Body of pancreas (tissue), 4 donors: Measurements from ENCODE around the gene C2. TPM values are rescaled to one million over a fixed set of nuclear protein-coding genes. Genes with fewer than 3 reads are reported as not detected.

Experiments
- microRNA counts, 2 donors: library from miRNA; unstranded; fragments of <30 nt; microRNA quantifications; one replicate each; lab custom pipeline; 2017
- microRNA-seq, 2 donors: library from miRNA; unstranded; fragments of <30 nt; microRNA quantifications; one replicate each; pipeline ENCODE4, GENCODE V29; 2016; ENCODE audit warnings: borderline number of aligned reads in 2 of 2, borderline replicate concordance in 2 of 2
- small RNA-seq: library from RNA; depleted of rRNA; stranded (forward); fragments of <200 nt; gene quantifications from one replicate; pipeline ENCODE3, GENCODE V24; 2016
- total RNA-seq, 2 donors: library from RNA; depleted of rRNA; stranded (reverse); fragments of >200 nt; gene quantifications; one replicate each; pipeline ENCODE4 v1.1.0, GENCODE V29; 2016

C2 gene
- total RNA-seq, 2 donors from 2014 or later: 1.3 TPM

MicroRNA genes within 50 kb of the gene (microRNA counts, 767-probe panel; counts per million panel counts)
- 0 to 736 counts per million in 2 donors for microRNA hsa-miR-1236 (lab: Ali Mortazavi, UCI)

Small RNAs within 50 kb of the gene (microRNA-seq; reads per million reads assigned to microRNA genes)
- gene MIR1236: 0 reads per million in 2 donors

Small RNAs within 50 kb of the gene (small RNA-seq; reads per million reads assigned to genes)
- gene AL645922.1: not detected

Other genes starting within 250 kb of the C2 start
- 1 to 10 TPM in 1 of 2 donors, not detected in 1; 4.4 TPM for gene LY6G5C, start 246.7 kb upstream of the C2 start, total RNA-seq
- gene ABHD16A, start 224.4 kb upstream of the C2 start, total RNA-seq: 10 to 100 TPM; 24.7 to 38.1 TPM
- gene LY6G6F, start 220.9 kb upstream of the C2 start, total RNA-seq: not detected
- not detected for gene LY6G6D, start 212.4 kb upstream of the C2 start, total RNA-seq
- not detected for gene LY6G6C, start 206.0 kb upstream of the C2 start, total RNA-seq
- not detected for gene MPIG6B, start 204.3 kb upstream of the C2 start, total RNA-seq
- gene DDAH2, start 198.4 kb upstream of the C2 start, total RNA-seq: 10 to 100 TPM; 23.6 to 40.5 TPM
- gene CLIC1, start 191.2 kb upstream of the C2 start, total RNA-seq: 10 to 100 TPM; 68.9 to 92.9 TPM
- gene MSH5, start 187.7 kb upstream of the C2 start, total RNA-seq: 10 to 100 TPM in 1 of 2 donors, 1 to 10 TPM in 1; 6.7 to 12.9 TPM
- gene SAPCD1, start 165.1 kb upstream of the C2 start, total RNA-seq: 1 to 10 TPM; 2.0 to 2.6 TPM
- 1 to 10 TPM; 4.2 to 6.3 TPM for gene VWA7, start 150.4 kb upstream of the C2 start, total RNA-seq
- 10 to 100 TPM; 39.2 to 67.6 TPM for gene VARS1, start 132.0 kb upstream of the C2 start, total RNA-seq
- 10 to 100 TPM; 21.0 to 22.4 TPM for gene LSM2, start 120.8 kb upstream of the C2 start, total RNA-seq
- 1 to 10 TPM in 1 of 2 donors, under 1 TPM in 1; 0.33 to 1.0 TPM for gene HSPA1L, start 112.4 kb upstream of the C2 start, total RNA-seq
- gene HSPA1A, start 112.2 kb upstream of the C2 start, total RNA-seq: 10 to 100 TPM; 70.9 to 92.1 TPM
- gene HSPA1B, start 100.0 kb upstream of the C2 start, total RNA-seq: 100 to 1,000 TPM in 1 of 2 donors, 10 to 100 TPM in 1; 87.0 to 131 TPM
- 10 to 100 TPM; 29.3 to 30.6 TPM for gene NEU1, start 64.9 kb upstream of the C2 start, total RNA-seq
- 10 to 100 TPM in 1 of 2 donors, 1 to 10 TPM in 1; 7.3 to 19.2 TPM for gene SLC44A4, start 48.7 kb upstream of the C2 start, total RNA-seq
- gene EHMT2, start 30.0 kb upstream of the C2 start, total RNA-seq: 10 to 100 TPM; 35.8 to 87.7 TPM
- gene ZBTB12, start 25.6 kb upstream of the C2 start, total RNA-seq: 1 to 10 TPM in 1 of 2 donors, not detected in 1; 2.1 TPM
- gene CFB, start 18.4 kb downstream of the C2 start, total RNA-seq: 10 to 100 TPM; 21.0 to 33.9 TPM
- 10 to 100 TPM; 38.9 to 39.9 TPM for gene NELFE, start 31.3 kb downstream of the C2 start, total RNA-seq
- 10 to 100 TPM; 30.9 to 52.1 TPM for gene SKIC2, start 31.5 kb downstream of the C2 start, total RNA-seq
- gene DXO, start 44.4 kb downstream of the C2 start, total RNA-seq: 10 to 100 TPM; 16.9 to 26.0 TPM
- gene C4A, start 54.3 kb downstream of the C2 start, total RNA-seq: 10 to 100 TPM; 60.3 to 65.9 TPM
- 10 to 100 TPM; 57.7 to 77.3 TPM for gene C4B, start 87.1 kb downstream of the C2 start, total RNA-seq
- gene CYP21A2, start 110.7 kb downstream of the C2 start, total RNA-seq: under 1 TPM in 1 of 2 donors, not detected in 1; 0.52 TPM
- gene TNXB, start 181.6 kb downstream of the C2 start, total RNA-seq: 10 to 100 TPM; 24.9 to 36.6 TPM
- 10 to 100 TPM; 26.5 to 32.3 TPM for gene ATF6B, start 200.5 kb downstream of the C2 start, total RNA-seq
- gene FKBPL, start 202.6 kb downstream of the C2 start, total RNA-seq: 1 to 10 TPM; 1.0 to 1.6 TPM
- not detected for gene PRRT1, start 224.2 kb downstream of the C2 start, total RNA-seq
- 1 to 10 TPM; 3.6 to 9.9 TPM for gene PPT2, start 226.4 kb downstream of the C2 start, total RNA-seq
- 1 to 10 TPM; 5.7 to 6.9 TPM for gene EGFL8, start 236.9 kb downstream of the C2 start, total RNA-seq
- gene AGPAT1, start 248.4 kb downstream of the C2 start, total RNA-seq: 10 to 100 TPM; 13.2 to 16.1 TPM